ENCODE results near the gene TMEM259. TPM values are rescaled to one million over a fixed set of nuclear protein-coding genes. Genes with fewer than 3 reads are reported as not detected.

Gene TMEM259
- total RNA-seq, 1 experiment from 2014 or later, result 171 TPM

DNA sequence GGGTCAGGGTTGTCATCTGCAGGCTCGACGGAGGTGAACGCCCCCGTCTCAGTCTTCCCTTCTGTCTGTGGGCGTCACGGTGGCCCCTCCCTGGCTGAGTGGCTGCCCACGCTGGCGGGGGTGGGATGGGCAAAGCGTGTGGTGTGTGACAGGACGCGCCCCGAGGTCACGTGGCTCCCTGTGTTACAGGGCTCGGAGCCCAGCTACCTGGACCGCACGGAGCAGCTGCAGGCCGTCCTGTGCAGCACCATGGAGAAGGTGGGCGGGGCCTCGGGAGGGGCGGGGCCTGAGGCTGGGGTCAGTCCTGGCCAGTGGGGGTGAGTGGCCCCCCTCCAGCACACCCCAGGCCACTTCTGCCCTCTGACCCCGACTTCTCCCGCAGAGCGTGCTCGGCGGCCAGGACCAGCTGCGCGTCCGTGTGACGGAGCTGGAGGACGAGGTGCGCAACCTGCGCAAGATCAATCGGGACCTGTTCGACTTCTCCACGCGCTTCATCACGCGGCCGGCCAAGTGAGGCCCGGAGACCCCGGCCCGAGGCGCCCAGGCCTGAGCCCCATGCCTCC, 27.0 kb downstream of the TMEM259 start:
- no peak overlapping the region for H2BK20ac ChIP-seq (ENCODE audit: low read depth, low read length, poor library complexity, severe bottlenecking)
- H3K27me3 ChIP-seq (ENCODE audit: insufficient read depth, low read length), result no peaks in the 10 kb centered on the region; the same call in 1 of the 2 replicates
- no peak for DNase-seq
- H3K9me3 Mint-ChIP-seq, result no peaks in the 10 kb centered on the region; a peak in 1 of 5 replicates
- no CpG with 5 or more reads among the region's 43 CpGs for WGBS (ENCODE audit: extremely low coverage, insufficient read length, low lambda C conversion rate)
- H4K8ac ChIP-seq (replicated peaks; ENCODE audit: insufficient read length, low read depth, low read length), result no peak overlapping the region
- H2BK15ac ChIP-seq (ENCODE audit: low read depth, low read length), result no peak overlapping the region
- no peak overlapping the region; the same call in 1 of the 2 replicates for H3K14ac ChIP-seq (ENCODE audit: insufficient read depth, low read length)
- no peaks in the 10 kb centered on the region for H3K4me1 ChIP-seq (ENCODE audit: insufficient read depth, low read length)
- TF ChIP-seq, protein P1, sequence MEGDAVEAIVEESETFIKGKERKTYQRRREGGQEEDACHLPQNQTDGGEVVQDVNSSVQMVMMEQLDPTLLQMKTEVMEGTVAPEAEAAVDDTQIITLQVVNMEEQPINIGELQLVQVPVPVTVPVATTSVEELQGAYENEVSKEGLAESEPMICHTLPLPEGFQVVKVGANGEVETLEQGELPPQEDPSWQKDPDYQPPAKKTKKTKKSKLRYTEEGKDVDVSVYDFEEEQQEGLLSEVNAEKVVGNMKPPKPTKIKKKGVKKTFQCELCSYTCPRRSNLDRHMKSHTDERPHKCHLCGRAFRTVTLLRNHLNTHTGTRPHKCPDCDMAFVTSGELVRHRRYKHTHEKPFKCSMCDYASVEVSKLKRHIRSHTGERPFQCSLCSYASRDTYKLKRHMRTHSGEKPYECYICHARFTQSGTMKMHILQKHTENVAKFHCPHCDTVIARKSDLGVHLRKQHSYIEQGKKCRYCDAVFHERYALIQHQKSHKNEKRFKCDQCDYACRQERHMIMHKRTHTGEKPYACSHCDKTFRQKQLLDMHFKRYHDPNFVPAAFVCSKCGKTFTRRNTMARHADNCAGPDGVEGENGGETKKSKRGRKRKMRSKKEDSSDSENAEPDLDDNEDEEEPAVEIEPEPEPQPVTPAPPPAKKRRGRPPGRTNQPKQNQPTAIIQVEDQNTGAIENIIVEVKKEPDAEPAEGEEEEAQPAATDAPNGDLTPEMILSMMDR (conservative IDR thresholded peaks at IDR 0.05), result no peak
- peaks cover 26% of the 10 kb centered on the region for H3K27me3 Mint-ChIP-seq (ENCODE audit: low read depth)
- no peak overlapping the region for H2BK5ac ChIP-seq (ENCODE audit: insufficient read length, low read length)
- H4K5ac ChIP-seq (ENCODE audit: insufficient read length, low read depth, low read length), result no peak overlapping the region
- H3K79me1 ChIP-seq (ENCODE audit: insufficient read depth, low read depth, low read length, poor library complexity, severe bottlenecking), result no peaks in the 10 kb centered on the region
- no peak overlapping the region for H2AK5ac ChIP-seq (ENCODE audit: insufficient read length, low read length)
- H3K27ac Mint-ChIP-seq, result no peak overlapping the region
- no peaks in the 10 kb centered on the region for H3K9me3 ChIP-seq (ENCODE audit: control insufficient read depth, low read depth, low read length)
- no peak overlapping the region for H3T11ph ChIP-seq (ENCODE audit: low read length)
- H3K4ac ChIP-seq (ENCODE audit: low read depth, low read length), result no peak overlapping the region
- H3K79me2 ChIP-seq (ENCODE audit: insufficient read depth, low read length), result no peaks in the 10 kb centered on the region
- no peak overlapping the region for H3K9ac ChIP-seq (ENCODE audit: extremely low read depth, insufficient read length, low read length)
- peaks cover under 1 to 15% (median 15%) of the 10 kb centered on the region in 3 experiments; a peak in 6 of 7 replicates for H3K36me3 Mint-ChIP-seq (ENCODE audit: insufficient read depth in 1 of 3, low read depth in 3 of 3)
- H3K4me1 Mint-ChIP-seq, result peaks cover 5 to 14% of the 10 kb centered on the region in 2 experiments
- no peak overlapping the region for H2BK120ac ChIP-seq (ENCODE audit: low read depth, low read length, poor library complexity, severe bottlenecking)
- no peak overlapping the region for H3K4me3 Mint-ChIP-seq
- H2BK12ac ChIP-seq (ENCODE audit: insufficient read length, low read depth, low read length), result no peak overlapping the region
- no peak overlapping the region for H2AFZ ChIP-seq (ENCODE audit: low read length)
- peaks cover 7% of the 10 kb centered on the region for H4K20me1 ChIP-seq (ENCODE audit: control insufficient read depth, insufficient read depth, insufficient read length)
- H3K18ac ChIP-seq (ENCODE audit: insufficient read length, low read depth, low read length), result no peak overlapping the region
- H3K27ac ChIP-seq (ENCODE audit: insufficient read length, low read depth, low read length), result no peak overlapping the region
- no peaks in the 10 kb centered on the region for H3K23me2 ChIP-seq (ENCODE audit: insufficient read length, low read depth, low read length, poor library complexity, severe bottlenecking)
- H3K23ac ChIP-seq (ENCODE audit: insufficient read length, low read depth, low read length), result no peak overlapping the region
- H3K4me2 ChIP-seq (ENCODE audit: insufficient read depth, insufficient read length, low read length), result no peak overlapping the region
- H3K56ac ChIP-seq (ENCODE audit: insufficient read length, low read depth, low read length), result no peak overlapping the region
- no peak overlapping the region for H4K91ac ChIP-seq (ENCODE audit: insufficient read length, low read depth, low read length)

Data from H9 (cell line).